ENCODE results near the gene SUFU. TPM values are rescaled to one million over a fixed set of nuclear protein-coding genes. Genes with fewer than 3 reads are reported as not detected.
"Not testable (repeated sequence)": the region's sequence is repeated elsewhere in the genome, so short reads cannot be mapped to it uniquely, and the experiment has no call there.

The SUFU gene
- 5.5 TPM for total RNA-seq (ENCODE audit: insufficient read depth, low replicate concordance)

DNA sequence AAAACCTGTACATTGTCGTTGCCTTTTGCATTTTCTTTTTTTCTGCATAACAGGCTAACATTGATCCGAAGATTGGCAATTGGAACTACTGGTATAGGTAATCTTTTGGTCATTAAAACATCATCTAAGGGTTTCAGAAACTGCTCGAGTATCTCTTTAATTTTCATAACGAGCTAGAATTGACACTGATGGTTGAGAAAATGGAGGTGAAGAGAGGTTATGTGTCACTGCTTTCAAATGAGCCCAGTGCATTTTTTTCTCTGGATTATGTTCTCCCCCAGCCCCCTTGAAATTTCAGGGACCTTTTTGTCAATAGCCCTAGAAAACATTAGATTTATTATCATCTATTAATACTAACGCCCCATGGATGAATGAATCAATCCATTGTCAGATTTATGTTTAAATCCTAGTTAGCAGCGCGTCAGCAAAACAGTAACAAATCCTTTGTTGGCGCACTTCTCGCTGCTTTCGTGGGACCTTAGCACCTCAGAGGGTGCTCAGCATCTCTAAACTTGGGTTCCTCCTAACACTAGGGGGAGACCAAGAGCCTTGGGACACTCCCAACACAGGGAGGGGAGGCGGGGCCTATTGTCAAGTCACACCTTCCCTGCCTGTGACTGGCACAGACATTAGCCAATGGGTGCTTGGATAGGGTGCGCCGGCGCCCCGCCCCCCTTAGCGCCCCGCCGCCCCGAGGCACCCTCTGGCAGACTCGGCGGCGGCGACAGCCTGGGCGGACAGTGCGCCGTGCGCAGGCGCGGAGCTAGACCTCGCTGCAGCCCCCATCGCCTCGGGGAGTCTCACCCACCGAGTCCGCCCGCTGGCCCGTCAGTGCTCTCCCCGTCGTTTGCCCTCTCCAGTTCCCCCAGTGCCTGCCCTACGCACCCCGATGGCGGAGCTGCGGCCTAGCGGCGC, at the start of gene SUFU:
Gene SUFU (plus strand): TSS at position 709 of the 915 bp plus-strand sequence. CDS start 181 bp downstream, at position 890.
- peak; percentile 99 for DNase-seq (ENCODE audit: low spot score)

DNA sequence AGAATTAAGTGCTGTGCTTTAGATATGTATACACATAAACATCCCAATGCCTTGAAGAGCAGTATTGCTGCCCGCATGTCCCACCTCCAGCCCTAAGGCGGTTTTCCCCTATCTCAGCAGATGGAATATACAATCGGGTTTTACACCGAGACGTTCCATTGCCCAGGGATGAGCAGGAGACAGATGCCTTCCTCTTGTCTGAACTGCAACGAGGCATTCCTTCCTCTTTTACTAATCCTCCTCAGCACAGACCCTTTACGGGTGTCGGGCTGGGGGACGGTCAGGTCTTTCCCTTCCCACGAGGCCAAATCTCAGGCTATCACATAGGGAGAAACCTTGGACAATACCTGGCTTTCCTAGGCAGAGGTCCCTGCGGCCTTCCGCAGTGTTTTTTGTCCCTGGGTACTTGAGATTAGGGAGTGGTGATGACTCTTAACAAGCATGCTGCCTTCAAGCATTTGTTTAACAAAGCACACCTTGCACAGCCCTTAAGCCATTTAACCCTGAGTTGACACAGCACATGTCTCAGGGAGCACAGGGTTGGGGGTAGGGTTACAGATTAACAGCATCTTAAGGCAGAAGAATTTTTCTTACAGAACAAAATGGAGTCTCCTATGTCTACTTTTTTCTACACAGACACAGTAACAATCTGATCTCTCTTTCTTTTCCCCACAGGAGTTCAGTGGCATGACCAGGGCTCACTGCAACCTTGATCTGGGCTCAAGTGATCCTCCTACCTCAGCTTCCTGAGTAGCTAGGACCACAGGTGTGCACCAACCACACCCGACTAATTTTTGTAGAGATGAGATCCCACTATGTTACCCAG, 48.9 kb upstream of the SUFU start:
- not testable (repeated sequence) for DNase-seq (ENCODE audit: low spot score)

DNA sequence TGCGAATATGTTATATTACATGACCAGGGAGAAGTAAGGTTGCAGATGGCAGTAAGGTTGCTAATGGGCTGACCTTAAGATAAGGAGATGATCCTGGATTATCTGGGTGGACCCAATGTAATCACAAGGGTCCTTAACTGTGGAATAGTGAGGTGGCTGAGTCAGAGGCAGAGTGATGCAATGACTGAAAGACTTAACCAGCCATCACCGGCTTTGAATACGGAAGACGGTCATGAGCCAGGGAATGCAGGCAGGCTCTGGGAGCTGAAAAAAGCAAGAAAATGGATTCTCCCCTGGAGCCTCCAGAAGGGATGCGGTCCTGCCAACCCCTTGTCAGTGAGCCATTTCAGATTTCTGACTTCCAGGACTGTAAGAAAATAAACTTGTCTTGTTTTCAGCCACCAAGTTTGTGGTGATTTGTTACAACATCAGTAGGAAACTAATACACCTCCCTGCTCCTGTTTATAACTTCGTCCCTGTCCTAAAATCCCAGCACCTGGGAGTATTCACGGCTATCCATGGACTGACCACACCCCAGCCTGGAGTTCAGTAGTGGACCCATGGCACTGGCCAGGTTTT, 47.8 kb upstream of the SUFU start:
- peak; percentile 86 for DNase-seq (ENCODE audit: low spot score)

DNA sequence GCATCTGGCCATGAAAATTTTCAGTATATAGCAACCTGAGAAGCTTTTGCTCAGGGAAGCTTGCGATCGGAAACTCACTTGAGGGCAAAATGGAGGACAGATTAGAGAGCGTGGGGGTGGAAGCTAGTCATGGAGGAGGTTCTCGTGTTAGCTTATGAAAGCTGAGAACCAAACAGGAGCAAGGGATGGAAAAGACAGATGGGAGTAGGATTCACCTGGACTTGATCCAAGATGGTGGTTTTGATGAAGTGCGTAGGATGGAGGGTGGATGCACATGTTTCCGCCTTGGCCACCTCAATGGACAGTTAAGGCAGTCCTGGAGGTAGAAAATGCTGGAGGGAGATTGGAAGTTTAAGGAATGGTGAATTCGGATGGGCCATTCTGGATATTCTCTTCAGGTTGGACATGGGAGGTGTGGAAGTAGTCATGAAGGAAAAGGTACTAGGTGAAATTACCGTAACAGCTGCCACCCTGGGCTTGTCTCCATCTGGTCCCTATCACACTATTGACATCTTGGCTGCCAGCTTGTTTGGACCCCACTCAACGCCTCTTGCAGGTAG, 46.1 kb upstream of the SUFU start:
- no peak for DNase-seq (ENCODE audit: low spot score)

DNA sequence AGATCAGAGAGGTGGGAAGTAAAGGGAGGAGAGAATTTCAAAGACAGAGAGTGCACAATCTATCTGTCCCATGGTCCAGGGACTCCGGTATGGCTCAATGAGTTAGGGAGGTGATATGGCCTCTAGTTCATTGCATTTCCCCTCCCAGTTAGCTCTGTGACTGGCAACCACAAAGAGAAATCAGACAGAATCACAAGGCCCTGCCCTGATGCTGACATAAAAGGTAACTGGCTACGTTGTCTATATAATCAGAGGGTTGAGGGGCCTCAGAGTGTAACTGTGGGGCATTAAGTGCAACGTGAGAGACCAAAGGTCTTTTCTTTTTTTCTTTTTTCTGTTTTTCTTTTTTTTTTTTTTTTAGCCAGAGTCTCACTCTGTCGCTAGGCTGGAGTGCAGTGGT, 45.1 kb upstream of the SUFU start:
- no peak for DNase-seq (ENCODE audit: low spot score)

DNA sequence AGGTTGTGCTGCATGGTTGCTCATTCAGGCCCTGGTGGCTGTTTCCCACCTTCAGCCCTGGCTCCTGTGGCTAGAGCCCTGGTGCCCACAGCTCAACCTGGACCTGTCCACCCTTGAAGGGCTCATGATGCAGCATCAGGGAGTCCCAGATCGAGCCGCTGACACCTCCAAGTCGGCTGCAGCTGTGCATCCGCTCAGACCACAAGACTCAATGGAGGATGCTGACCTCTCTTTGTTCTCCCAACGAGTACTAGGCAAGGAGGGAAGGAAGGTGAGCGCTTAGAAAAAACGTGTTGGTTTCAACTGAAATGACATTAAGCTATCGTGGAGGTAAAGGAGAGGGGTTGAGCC, 43.0 kb upstream of the SUFU start:
- DNase-seq (ENCODE audit: low spot score): no peak

DNA sequence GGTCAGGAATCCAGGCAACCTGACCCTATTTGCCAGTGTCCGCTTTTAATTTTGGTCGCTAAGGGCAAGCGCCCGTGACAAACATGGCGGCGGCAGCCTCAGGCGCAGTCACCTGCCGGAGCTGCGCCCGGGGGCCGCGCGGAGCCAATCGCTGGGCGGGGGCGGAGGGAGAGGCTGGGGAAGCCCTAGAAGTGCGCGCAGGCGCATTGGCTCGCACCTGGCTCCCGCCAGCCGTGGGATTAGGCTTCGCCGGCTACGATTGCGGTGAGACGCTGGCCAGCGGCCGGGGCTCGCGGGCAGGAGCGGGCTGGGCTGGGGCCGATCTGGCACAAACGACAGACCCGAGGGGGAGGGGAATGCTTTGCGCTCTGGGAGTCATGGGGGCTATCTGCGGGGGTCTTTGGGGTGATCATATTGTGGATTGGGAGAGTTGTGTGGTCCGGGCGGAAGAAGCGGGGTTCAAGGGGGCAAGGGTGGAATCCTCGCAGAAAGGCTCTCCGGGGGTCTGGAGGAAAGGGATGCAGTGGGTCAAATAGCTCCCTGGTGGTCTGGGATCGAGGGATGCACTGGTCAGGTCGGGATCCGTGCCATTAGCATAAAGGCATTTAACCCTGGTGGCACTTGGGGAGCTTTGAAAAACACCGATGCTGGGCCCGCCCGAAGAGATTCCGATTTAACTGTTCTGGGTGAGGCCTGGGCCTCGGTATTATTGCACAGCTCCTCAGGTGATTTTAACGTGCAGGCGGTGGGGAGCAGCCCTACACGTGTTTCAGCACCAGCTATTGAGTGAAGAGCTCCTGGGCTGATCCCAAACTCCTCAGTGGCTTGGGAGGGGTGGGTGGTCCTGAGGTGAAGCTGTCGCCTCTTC, 42.4 kb upstream of the SUFU start:
- peak; percentile 82 for DNase-seq (ENCODE audit: low spot score)

DNA sequence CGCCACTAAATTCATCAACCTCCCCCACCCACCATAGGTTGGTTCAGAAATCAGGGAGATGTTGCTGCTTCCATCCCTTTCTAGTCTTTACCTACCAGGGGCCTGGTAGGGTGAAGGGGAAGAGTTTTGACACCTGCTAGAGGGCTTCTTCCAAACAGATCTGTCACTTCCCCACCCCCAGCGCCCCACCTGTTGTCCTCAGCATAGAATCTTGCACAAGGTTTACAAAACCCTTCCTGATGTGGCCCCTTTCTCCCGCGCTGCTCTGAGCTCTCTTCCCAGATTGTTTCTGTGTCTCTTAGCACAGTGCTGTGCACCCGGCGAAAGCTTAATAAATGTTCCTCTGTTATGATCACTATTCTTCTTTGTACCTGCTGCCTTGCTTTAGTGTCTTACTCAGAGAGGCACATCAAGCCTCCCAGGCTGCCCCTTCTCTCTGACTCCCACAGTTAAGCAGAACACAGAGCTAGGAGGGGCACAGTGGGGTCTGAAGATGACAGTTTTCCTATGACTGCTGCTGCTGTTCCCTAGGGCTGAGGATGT, 41.2 kb upstream of the SUFU start:
- no peak for DNase-seq (ENCODE audit: low spot score)

DNA sequence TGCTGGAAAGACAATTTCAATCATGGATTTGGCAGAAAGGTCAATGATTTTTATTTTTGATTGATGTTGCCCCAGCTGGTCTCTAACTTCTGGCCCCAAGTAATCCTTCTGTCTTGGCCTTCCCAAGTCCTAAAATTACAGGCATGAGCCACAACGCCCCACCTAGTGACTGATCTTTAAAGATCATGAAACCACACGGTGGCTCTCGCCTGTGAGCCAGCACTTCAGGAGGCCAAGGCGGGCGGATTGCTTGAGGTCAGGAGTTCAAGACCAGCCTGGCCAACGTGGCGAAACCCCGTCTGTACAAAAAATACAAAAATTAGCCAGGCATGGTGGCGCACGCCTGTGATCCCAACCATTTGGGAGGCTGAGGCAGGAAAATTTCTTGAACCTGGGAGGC, 39.8 kb upstream of the SUFU start:
- no peak for DNase-seq (ENCODE audit: low spot score)

DNA sequence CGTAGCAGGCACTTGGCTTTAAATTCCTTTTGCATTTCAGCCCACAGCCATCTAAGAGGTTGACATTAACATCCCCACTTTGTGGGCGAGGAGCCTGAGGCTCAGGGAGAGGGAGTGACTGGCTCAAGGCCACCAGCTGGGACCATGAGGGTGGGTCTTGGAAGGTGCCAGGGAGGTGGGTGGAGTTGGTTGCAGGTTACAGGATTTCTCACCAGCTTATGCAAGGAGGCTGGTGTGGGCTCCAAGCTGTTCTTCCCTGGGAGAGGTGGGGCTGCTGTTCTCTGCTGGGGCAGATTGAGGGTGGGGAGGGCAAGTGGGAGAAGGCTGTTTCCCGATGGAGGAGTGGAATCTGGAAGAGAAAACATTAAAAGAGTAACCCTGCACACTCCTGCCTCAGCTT, 38.3 kb upstream of the SUFU start:
- DNase-seq (ENCODE audit: low spot score): no peak

DNA sequence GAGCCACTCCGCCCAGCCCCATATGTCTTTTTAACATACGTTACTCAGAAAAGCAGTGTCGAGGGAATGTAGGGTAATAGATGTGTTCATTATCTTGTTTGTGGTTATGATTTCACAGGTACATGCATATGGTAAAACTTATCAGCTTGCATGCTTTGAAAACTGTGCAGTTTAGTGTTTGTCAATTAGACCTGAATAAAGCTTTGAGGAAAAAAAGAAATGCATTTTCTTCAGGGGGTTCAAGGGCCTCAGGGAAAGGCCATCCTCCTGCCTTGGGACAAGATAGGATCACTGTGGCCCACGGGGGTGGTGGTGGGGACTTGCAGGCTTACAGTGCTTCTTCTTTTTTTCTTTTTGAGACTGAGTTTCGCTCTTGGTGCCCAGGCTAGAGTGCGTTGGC, 36.5 kb upstream of the SUFU start:
- DNase-seq (ENCODE audit: low spot score): no peak

DNA sequence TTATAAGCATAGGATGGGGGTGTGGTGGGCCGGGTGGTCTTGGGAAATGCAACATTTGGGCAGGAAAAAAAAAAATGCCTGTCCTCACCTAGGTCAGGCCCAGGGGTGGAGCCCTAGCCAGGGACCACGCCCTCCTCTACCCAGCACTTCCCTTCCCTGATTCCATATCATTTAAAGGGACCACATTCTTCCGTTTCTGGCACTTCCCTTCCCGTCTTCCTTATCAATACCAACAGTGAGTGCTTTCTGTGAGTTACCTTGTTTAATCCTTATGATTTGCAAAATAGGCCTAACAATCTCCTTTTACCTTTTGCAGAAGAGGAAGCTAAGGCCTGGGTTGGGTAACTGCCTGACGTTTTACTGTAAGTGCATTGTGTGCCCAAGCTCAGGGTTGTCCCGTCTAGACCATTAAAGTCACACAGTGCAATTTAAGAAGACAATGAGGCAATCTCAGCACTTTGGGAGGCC, 35.8 kb upstream of the SUFU start:
- no peak for DNase-seq (ENCODE audit: low spot score)

DNA sequence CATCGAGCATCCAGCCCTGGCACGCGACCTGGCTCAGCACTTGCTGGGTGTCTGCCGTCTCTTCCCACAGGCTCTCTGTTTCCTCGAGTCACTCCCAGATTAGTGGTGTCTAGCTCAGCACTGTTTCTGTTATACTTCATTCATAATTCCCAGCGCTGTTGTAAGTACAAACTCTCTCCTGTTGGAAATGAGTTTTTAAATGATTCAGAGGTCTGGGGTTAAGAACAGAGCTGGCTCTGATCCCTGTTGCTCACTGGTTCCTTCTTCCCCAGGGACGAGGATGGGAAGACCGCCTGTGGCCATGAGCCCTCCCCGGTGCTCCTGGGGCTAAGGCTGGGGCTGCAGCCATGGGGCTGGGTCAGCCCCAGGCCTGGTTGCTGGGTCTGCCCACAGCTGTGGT, 35.1 kb upstream of the SUFU start:
- DNase-seq (ENCODE audit: low spot score): peak; percentile 77

DNA sequence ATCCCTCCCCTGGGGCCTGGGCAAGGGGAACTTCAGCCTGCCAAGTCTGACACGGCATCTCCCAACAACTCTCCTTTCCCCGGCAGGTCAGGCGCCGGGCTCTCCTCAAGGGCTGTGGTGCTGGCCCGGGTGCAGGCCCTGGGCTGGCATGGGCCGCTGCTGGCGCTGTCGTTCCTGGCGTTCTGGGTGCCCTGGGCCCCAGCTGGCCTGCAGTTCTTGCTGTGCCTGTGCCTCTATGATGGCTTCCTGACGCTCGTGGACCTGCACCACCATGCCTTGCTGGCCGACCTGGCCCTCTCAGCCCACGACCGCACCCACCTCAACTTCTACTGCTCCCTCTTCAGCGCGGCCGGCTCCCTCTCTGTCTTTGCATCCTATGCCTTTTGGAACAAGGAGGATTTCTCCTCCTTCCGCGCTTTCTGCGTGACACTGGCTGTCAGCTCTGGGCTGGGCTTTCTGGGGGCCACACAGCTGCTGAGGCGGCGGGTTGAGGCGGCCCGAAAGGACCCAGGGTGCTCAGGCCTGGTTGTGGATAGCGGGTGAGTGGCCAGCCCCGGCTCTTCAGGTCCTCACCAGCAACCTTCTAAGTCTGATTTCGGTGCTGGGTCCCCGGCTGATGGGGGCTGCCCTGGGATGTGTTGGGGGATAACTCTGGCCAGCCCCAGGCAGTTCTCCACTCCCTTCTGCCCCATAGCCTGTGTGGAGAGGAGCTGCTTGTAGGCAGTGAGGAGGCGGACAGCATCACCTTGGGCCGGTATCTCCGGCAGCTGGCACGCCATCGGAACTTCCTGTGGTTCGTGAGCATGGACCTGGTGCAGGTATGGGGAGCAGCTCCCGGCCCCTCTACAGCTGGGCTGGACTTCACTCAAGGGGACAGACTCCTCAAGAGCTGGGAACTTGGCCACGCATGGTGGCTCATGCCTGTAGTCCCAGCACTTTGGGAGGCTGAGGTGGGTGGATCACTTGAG, 32.9 kb upstream of the SUFU start:
- no peak for DNase-seq (ENCODE audit: low spot score)

DNA sequence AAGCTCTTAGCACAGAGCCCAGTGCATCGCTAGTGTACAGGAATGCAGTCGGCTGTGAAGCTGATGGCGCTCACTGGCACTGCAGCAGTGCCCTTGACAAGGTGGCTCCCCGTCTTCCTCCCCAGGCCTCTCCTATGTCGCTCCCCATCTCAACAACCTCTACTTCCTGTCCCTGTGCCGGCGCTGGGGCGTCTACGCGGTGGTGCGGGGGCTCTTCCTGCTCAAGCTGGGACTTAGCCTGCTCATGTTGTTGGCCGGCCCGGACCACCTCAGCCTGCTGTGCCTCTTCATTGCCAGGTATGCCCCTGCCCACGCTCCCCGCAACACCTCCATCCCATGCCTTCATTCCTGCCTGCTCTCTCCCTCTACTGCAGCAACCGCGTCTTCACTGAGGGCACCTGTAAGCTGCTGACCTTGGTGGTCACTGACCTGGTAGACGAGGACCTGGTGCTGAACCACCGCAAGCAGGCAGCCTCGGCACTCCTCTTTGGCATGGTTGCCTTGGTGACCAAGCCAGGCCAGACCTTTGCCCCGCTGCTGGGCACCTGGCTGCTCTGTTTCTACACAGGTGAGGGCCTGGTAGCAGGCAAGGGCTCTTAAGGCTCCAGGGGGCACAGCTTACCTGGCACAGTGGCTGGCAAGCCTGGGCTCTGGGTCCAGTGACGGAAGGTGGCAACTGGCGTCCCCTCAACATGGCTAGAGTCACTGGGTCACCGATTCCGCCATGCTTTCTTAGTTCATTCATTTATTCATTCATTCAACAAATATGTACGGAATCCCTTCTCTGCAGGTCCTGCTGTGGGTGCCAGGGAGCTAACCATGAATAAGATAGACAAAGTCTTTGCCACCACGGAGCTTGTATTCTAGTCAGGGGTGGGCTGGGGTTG, 30.1 kb upstream of the SUFU start:
- DNase-seq (ENCODE audit: low spot score): no peak

DNA sequence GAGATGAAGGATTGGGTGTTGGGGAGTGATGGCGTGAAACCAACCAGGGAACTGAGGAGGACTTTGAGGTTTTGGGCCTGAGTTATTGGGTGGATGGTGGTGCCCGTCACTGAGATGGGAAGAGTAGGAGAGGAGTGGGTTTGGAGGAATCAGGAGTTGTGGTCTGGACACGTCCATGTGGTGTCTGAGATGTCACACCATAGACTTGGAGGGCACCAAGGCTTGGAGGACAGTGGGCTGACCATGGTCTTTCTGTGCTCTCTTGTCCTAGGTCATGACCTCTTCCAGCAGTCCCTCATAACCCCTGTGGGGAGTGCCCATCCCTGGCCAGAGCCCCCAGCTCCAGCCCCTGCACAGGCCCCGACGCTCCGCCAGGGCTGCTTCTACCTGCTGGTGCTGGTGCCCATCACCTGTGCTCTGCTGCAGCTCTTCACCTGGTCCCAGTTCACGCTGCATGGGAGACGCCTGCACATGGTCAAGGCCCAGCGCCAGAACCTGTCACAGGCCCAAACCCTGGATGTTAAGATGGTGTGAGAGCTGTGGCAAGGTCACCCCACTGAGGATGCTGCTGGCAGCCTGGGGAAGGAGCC, 28.2 kb upstream of the SUFU start:
- DNase-seq (ENCODE audit: low spot score): no peak

DNA sequence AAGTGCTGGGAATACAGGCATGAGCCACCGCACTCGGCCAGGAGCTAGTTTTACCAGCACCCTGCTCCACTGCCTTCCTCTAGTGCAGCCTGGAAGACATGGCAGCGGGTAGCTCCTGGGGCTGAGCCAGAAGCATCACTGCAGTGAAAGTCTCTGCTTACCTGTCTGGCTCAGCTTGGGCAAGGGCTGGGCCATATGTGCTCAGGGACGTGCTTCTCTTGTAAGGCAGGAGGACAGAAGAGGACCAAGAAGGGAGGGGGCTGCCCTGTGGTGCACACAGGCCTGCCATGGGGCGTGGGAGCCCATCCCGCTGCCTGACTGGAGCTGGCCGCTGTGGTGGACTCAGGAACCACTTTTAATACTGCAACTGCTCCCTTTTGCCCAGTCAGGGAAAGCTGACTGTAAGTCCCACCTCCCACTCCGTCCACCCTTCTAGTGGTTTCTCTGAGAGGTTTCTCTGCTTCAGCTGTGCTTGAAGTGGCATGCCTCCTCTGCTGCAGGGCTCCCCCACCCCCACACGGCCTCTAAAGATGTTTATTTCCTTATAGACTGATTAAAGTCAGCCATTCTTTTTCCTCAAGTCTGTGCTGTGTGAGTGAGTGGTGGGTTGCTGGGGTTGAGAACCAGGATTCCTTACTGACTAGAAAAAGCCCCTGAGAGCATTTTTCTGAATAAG, 27.2 kb upstream of the SUFU start:
- no peak for DNase-seq (ENCODE audit: low spot score)

Measured in umbilical cord (tissue), 2 donors.